Caco-2 (cell line): ENCODE results near the gene RPRD1A. TPM values are rescaled to one million over a fixed set of nuclear protein-coding genes. Genes with fewer than 3 reads are reported as not detected.
A peak's percentile ranks its signal among the peaks of the same experiment; 100 is the strongest.

ENCODE experiments used
- BruUV-seq: library from RNA; stranded (reverse); fragments of 400-500 nt; replicated peaks from 2 replicates; lab custom pipeline; 2021; lab: Mats Ljungman, UMichigan
- CTCF ChIA-PET: fragments of 300-600 bp; sonication (Branson Sonifier 250); formaldehyde crosslinking; loops from one replicate; lab custom pipeline; 2022; ENCODE audit warnings: antibody characterized with exemption; lab: Charles Lee
- POLR2A ChIA-PET: fragments of 300-600 bp; sonication (Branson Sonifier 250); formaldehyde crosslinking; loops from one replicate; lab custom pipeline; 2022; ENCODE audit warnings: antibody characterized with exemption; lab: Charles Lee
- DNase-seq, 2 experiments: peaks; one replicate each; pipeline versions ENCODE4 v3.0.0 to v3.0.0-alpha.2; 2020 to 2022
- H3K27me3 ChIP-seq: replicated peaks from 2 replicates; pipeline ENCODE4 v1.6.0; 2011; ENCODE audit warnings: low read length; ENCODE audit not compliant: control insufficient read depth, insufficient read depth
- H3K36me3 ChIP-seq: 2 replicates; pipeline ENCODE4 v1.5.1; 2011; ENCODE audit warnings: low read length; ENCODE audit not compliant: control insufficient read depth, insufficient read depth
- H3K4me1 ChIP-seq: fragments of 250-450 bp; sonication (Bioruptor Pico); 2 replicates; pipeline ENCODE4 v1.5.1; 2020; ENCODE audit warnings: mild to moderate bottlenecking
- H3K4me3 ChIP-seq: 2 replicates; pipeline ENCODE4 v1.5.1; 2011; ENCODE audit warnings: low read depth, mild to moderate bottlenecking, control low read depth, low read length
- H3K9me3 ChIP-seq: fragments of 250-450 bp; sonication (Bioruptor Pico); 2 replicates; pipeline ENCODE4 v1.5.1; 2020; ENCODE audit warnings: mild to moderate bottlenecking, moderate library complexity
- H3K27ac Mint-ChIP-seq: one replicate; pipeline ENCODE4 v1.8.0; 2022; ENCODE audit warnings: mixed read lengths; ENCODE audit not compliant: unreplicated experiment
- H3K27me3 Mint-ChIP-seq: one replicate; pipeline ENCODE4 v1.8.0; 2022; ENCODE audit warnings: mixed read lengths; ENCODE audit not compliant: insufficient read depth, unreplicated experiment
- H3K36me3 Mint-ChIP-seq: one replicate; pipeline ENCODE4 v1.8.0; 2022; ENCODE audit warnings: mild to moderate bottlenecking, mixed read lengths; ENCODE audit not compliant: insufficient read depth, unreplicated experiment
- H3K4me1 Mint-ChIP-seq: one replicate; pipeline ENCODE4 v1.8.0; 2022; ENCODE audit warnings: low read depth, mixed read lengths; ENCODE audit not compliant: unreplicated experiment
- H3K4me3 Mint-ChIP-seq: one replicate; pipeline ENCODE4 v1.8.0; 2022; ENCODE audit warnings: mild to moderate bottlenecking, moderate library complexity, mixed read lengths; ENCODE audit not compliant: unreplicated experiment
- H3K9me3 Mint-ChIP-seq: one replicate; pipeline ENCODE4 v1.8.0; 2022; ENCODE audit warnings: mixed read lengths; ENCODE audit not compliant: unreplicated experiment
- intact Hi-C: fragments of 100-400 bp; cut with micrococcal nuclease; formaldehyde crosslinking; loops from one replicate; pipeline ENCODE4 v1.10.0; 2022; ENCODE audit not compliant: unreplicated experiment
- total RNA-seq: library from RNA; stranded (reverse); gene quantifications from 2 replicates; pipeline ENCODE4 v1.2.3, GENCODE V29; 2022
- TF ChIP-seq, protein P1 (sequence below), 2 experiments: fragments of 200-600 bp in 1 of 2; IDR thresholded peaks; 1 replicate in 1 of 2; 2 replicates in 1 of 2; pipeline versions ENCODE4 v1.5.1 to v1.8.0; 2011 to 2022; ENCODE audit warnings: antibody characterized with exemption in 1 of 2, control low read depth in 1 of 2, inconsistent platforms in 1 of 2, low read depth in 1 of 2, low read length in 1 of 2, mild to moderate bottlenecking in 1 of 2, moderate library complexity in 1 of 2; ENCODE audit not compliant: insufficient read depth in 1 of 2, severe bottlenecking in 1 of 2, unreplicated experiment in 1 of 2

RPRD1A gene
- total RNA-seq, 1 experiment from 2014 or later = 18.9 TPM

DNA sequence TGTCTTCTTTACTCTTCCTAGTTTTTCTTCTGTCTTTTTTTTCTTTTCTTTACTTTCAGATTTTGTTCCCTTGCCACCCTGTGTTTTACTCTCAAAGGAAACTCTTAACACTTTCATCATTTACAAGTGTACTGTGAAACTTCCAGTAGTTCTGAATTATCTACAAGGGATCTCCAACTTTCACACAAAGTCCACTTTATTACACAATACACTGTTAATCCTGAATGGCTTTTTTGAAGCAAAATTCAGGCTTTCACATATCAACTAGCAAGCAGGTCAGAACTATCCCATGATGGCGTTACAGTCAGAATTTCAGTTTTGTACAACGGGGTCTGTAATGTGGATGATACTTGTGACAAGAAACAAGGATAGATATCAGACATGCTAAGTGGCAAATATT lies 60.4 kb downstream of the RPRD1A start:
- intact Hi-C loops = no loop called here
- BruUV-seq = no TSS peak

GRCh38 chr18:35999925-36000324 lies 67.4 kb downstream of the RPRD1A start:
- H3K27me3 ChIP-seq = no peaks in the 10 kb centered on the region
- BruUV-seq = no TSS peak
- DNase-seq = no peak
- Mint-ChIP-seq H3K4me1 (no peaks in the 10 kb centered on the region), H3K27me3 (no peaks in the 10 kb centered on the region), H3K36me3 (no peaks in the 10 kb centered on the region), H3K4me3 (no peak overlapping the region), H3K9me3 (no peaks in the 10 kb centered on the region), H3K27ac (no peak overlapping the region)
- H3K36me3 ChIP-seq = no peaks in the 10 kb centered on the region
- ChIA-PET CTCF (no interaction called here), POLR2A (no interaction called here)
- no peaks in the 10 kb centered on the region for H3K9me3 ChIP-seq
- intact Hi-C loops = no loop called here
- TF ChIP-seq, protein P1, sequence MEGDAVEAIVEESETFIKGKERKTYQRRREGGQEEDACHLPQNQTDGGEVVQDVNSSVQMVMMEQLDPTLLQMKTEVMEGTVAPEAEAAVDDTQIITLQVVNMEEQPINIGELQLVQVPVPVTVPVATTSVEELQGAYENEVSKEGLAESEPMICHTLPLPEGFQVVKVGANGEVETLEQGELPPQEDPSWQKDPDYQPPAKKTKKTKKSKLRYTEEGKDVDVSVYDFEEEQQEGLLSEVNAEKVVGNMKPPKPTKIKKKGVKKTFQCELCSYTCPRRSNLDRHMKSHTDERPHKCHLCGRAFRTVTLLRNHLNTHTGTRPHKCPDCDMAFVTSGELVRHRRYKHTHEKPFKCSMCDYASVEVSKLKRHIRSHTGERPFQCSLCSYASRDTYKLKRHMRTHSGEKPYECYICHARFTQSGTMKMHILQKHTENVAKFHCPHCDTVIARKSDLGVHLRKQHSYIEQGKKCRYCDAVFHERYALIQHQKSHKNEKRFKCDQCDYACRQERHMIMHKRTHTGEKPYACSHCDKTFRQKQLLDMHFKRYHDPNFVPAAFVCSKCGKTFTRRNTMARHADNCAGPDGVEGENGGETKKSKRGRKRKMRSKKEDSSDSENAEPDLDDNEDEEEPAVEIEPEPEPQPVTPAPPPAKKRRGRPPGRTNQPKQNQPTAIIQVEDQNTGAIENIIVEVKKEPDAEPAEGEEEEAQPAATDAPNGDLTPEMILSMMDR (IDR thresholded peaks at IDR 0.05; ENCODE audit: insufficient read depth in 1 of 2, low read depth in 1 of 2, low read length in 1 of 2, severe bottlenecking in 1 of 2, unreplicated experiment in 1 of 2) = no peak
- H3K4me3 ChIP-seq = no peak overlapping the region
- no peaks in the 10 kb centered on the region for H3K4me1 ChIP-seq

More for the DNA sequence above, 60.4 kb downstream of the RPRD1A start:
- Mint-ChIP-seq H3K27ac (no peak overlapping the region), H3K27me3 (no peaks in the 10 kb centered on the region), H3K9me3 (no peaks in the 10 kb centered on the region), H3K4me1 (no peaks in the 10 kb centered on the region), H3K4me3 (no peak overlapping the region), H3K36me3 (peaks cover 5% of the 10 kb centered on the region)
- Histone ChIP-seq H3K4me1 (no peaks in the 10 kb centered on the region), H3K9me3 (no peaks in the 10 kb centered on the region), H3K36me3 (no peaks in the 10 kb centered on the region), H3K27me3 (no peaks in the 10 kb centered on the region), H3K4me3 (no peak overlapping the region)
- DNase-seq = no peak
- ChIA-PET CTCF (no interaction called here), POLR2A (no interaction called here)
- TF ChIP-seq, protein P1 (IDR thresholded peaks at IDR 0.05; ENCODE audit: insufficient read depth in 1 of 2, low read depth in 1 of 2, low read length in 1 of 2, severe bottlenecking in 1 of 2, unreplicated experiment in 1 of 2) = no peak

- Mint-ChIP-seq H3K27ac (no peak overlapping the region), H3K4me3 (no peak overlapping the region), H3K4me1 (no peaks in the 10 kb centered on the region), H3K27me3 (no peaks in the 10 kb centered on the region), H3K36me3 (no peaks in the 10 kb centered on the region), H3K9me3 (no peaks in the 10 kb centered on the region)
- Histone ChIP-seq H3K36me3 (no peaks in the 10 kb centered on the region), H3K4me3 (no peak overlapping the region), H3K27me3 (no peaks in the 10 kb centered on the region), H3K4me1 (no peaks in the 10 kb centered on the region), H3K9me3 (no peaks in the 10 kb centered on the region)
- no TSS peak for BruUV-seq
- TF ChIP-seq, protein P1 (IDR thresholded peaks at IDR 0.05; ENCODE audit: insufficient read depth in 1 of 2, low read depth in 1 of 2, low read length in 1 of 2, severe bottlenecking in 1 of 2, unreplicated experiment in 1 of 2) = peak; percentile 9 to 13
- ChIA-PET POLR2A (no interaction called here), CTCF (no interaction called here)
- no peak for DNase-seq
- intact Hi-C loops = no loop called here
Observed at GRCh38 chr18:35998967-35999366, 68.4 kb downstream of the RPRD1A start.
